OCI-LY7 (cell line): ENCODE results near the gene USP46. TPM values are rescaled to one million over a fixed set of nuclear protein-coding genes. Genes with fewer than 3 reads are reported as not detected.
A peak's percentile ranks its signal among the peaks of the same experiment; 100 is the strongest.

Experiments
- BruUV-seq: library from RNA; stranded (reverse); fragments of 400-500 nt; replicated peaks from 2 replicates; lab custom pipeline; 2021; lab: Mats Ljungman, UMichigan
- CTCF ChIA-PET: fragments of 300-600 bp; sonication (Branson Sonifier 250); formaldehyde crosslinking; loops from one replicate; lab custom pipeline; 2022; ENCODE audit warnings: antibody characterized with exemption; ENCODE audit not compliant: unreplicated experiment; lab: Charles Lee
- POLR2A ChIA-PET: fragments of 300-600 bp; sonication (Branson Sonifier 250); formaldehyde crosslinking; loops from one replicate; lab custom pipeline; 2022; ENCODE audit warnings: antibody characterized with exemption; lab: Charles Lee
- DNase-seq: peaks from one replicate; pipeline ENCODE4 v3.0.0-alpha.2; 2015; ENCODE audit warnings: low spot score
- H2AFZ ChIP-seq: fragments of 200-600 bp; sonication (generic), shearing (Covaris generic); 2 replicates; pipeline ENCODE4 v1.6.1; 2014; ENCODE audit warnings: mild to moderate bottlenecking, antibody characterized with exemption, low read length, moderate library complexity
- H3K27ac ChIP-seq: fragments of 200-600 bp; sonication (generic); 2 replicates; pipeline ENCODE4 v1.5.1; 2014; ENCODE audit warnings: mixed run types, low read depth, mild to moderate bottlenecking, moderate library complexity, low read length, inconsistent platforms; ENCODE audit not compliant: poor library complexity, severe bottlenecking
- H3K36me3 ChIP-seq: fragments of 200-600 bp; sonication (generic); 2 replicates; pipeline ENCODE4 v1.6.1; 2014; ENCODE audit warnings: mild to moderate bottlenecking, antibody characterized with exemption, low read length, moderate library complexity, mixed read lengths; ENCODE audit not compliant: insufficient read depth
- H3K4me1 ChIP-seq: fragments of 200-600 bp; sonication (generic); 2 replicates; pipeline ENCODE4 v1.5.1; 2014; ENCODE audit warnings: mild to moderate bottlenecking, low read length; ENCODE audit not compliant: insufficient read depth, poor library complexity, severe bottlenecking
- H3K4me2 ChIP-seq: fragments of 200-600 bp; sonication (generic); 2 replicates; pipeline ENCODE4 v1.6.1; 2014; ENCODE audit warnings: mild to moderate bottlenecking, low read length
- H3K4me3 ChIP-seq: fragments of 200-600 bp; sonication (generic); 2 replicates; pipeline ENCODE4 v1.5.1; 2014; ENCODE audit warnings: mild to moderate bottlenecking, low read depth, low read length; ENCODE audit not compliant: poor library complexity, severe bottlenecking
- H3K79me2 ChIP-seq: fragments of 200-600 bp; sonication (generic); 2 replicates; pipeline ENCODE4 v1.6.1; 2016; ENCODE audit warnings: low read depth, mild to moderate bottlenecking, low read length, moderate library complexity, mixed read lengths; ENCODE audit not compliant: insufficient read depth
- H3K9me2 ChIP-seq: fragments of 200-600 bp; sonication (generic); 2 replicates; pipeline ENCODE4 v1.6.1; 2016; ENCODE audit warnings: mild to moderate bottlenecking, low read length, mixed read lengths; ENCODE audit not compliant: insufficient read depth
- H3K9me3 ChIP-seq: fragments of 200-600 bp; sonication (generic); 2 replicates; pipeline ENCODE4 v1.6.1; 2014; ENCODE audit warnings: mild to moderate bottlenecking, mixed run types, low read length, mixed read lengths
- H4K20me1 ChIP-seq: fragments of 200-600 bp; sonication (generic); 2 replicates; pipeline ENCODE4 v1.6.1; 2014; ENCODE audit warnings: mild to moderate bottlenecking, antibody characterized with exemption, low read length, moderate library complexity, mixed read lengths; ENCODE audit not compliant: insufficient read depth
- CTCF ChIP-seq: fragments of 200-600 bp; sonication (generic); conservative IDR thresholded peaks from 2 replicates; pipeline ENCODE4 v1.5.1; 2014; ENCODE audit warnings: mild to moderate bottlenecking, antibody characterized with exemption, low read length, moderate library complexity, mixed read lengths
- EZH2phosphoT487 ChIP-seq: fragments of 200-600 bp; sonication (generic); IDR thresholded peaks from 2 replicates; pipeline ENCODE4 v1.6.1; 2018; ENCODE audit warnings: low read depth, borderline replicate concordance, mild to moderate bottlenecking, mixed run types, antibody characterized with exemption, low read length, moderate library complexity, mixed read lengths
- intact Hi-C: fragments of 100-400 bp; cut with micrococcal nuclease; formaldehyde crosslinking; loops from one replicate; pipeline ENCODE4 v1.10.0; 2022; ENCODE audit not compliant: unreplicated experiment
- total RNA-seq, 2 experiments: library from RNA; depleted of rRNA in 1 of 2; stranded (reverse); fragments of >200 nt in 1 of 2; shearing (Covaris generic) in 1 of 2; gene quantifications; 2 replicates each; pipeline ENCODE4 v1.2.3, GENCODE V29; 2014 to 2022

The USP46 gene
- total RNA-seq, 2 experiments from 2014 or later = 5.4 to 15.8 TPM

GRCh38 chr4:52545099-52546069 is 113.7 kb downstream of the USP46 start:
- TF ChIP-seq EZH2phosphoT487 (no peak), CTCF (peak; percentile 94)
- H3K9me3 ChIP-seq = no peaks in the 10 kb centered on the region
- POLR2A ChIA-PET = interaction anchor here (0.6 to 0.7 kb wide), 4 partner anchors 10 to 920 kb away, joined by 3 to 4 read pairs (median 3); no protein-coding TSS in a partner anchor
- H3K27ac ChIP-seq = no peak overlapping the region
- H3K79me2 ChIP-seq = no peaks in the 10 kb centered on the region
- BruUV-seq = no TSS peak
- H3K4me1 ChIP-seq = no peaks in the 10 kb centered on the region
- no peaks in the 10 kb centered on the region for H4K20me1 ChIP-seq
- no peaks in the 10 kb centered on the region for H3K36me3 ChIP-seq
- peak; percentile 41 for DNase-seq
- no peak overlapping the region for H3K4me3 ChIP-seq
- H3K9me2 ChIP-seq = no peaks in the 10 kb centered on the region
- intact Hi-C loops = loop anchor here (2.0 kb wide), 2 partner anchors 119 to 437 kb away; no protein-coding TSS in a partner anchor
- H3K4me2 ChIP-seq = no peak overlapping the region
- CTCF ChIA-PET = interaction anchor here (0.6 to 0.8 kb wide), 2 partner anchors 113 to 713 kb away, joined by 3 read pairs; no protein-coding TSS in a partner anchor
- no peak overlapping the region for H2AFZ ChIP-seq

Other genes with a start within 250 kb of the USP46 start
- not detected in 2 replicates for gene ERVMER34-1, start 92.1 kb upstream of the USP46 start, total RNA-seq (2014; rRNA removed; shearing (Covaris generic))
- gene ERVMER34-1, start 92.1 kb upstream of the USP46 start, total RNA-seq (2022) = not detected in 2 replicates
- gene RASL11B, start 203.0 kb upstream of the USP46 start, total RNA-seq (2014; rRNA removed; shearing (Covaris generic)) = 0.10 TPM in 1 of 2 replicates, not detected in the other
- not detected in 2 replicates for gene RASL11B, start 203.0 kb upstream of the USP46 start, total RNA-seq (2022)